Hepatocyte (in vitro differentiated cells): ENCODE data around the gene SMCP.

Experiments used
- CTCF ChIP-seq: fragments of 200-600 bp; sonication (generic); IDR thresholded peaks from 2 replicates; pipeline ENCODE4 v1.5.1; 2016; ENCODE audit warnings: antibody characterized with exemption, mild to moderate bottlenecking; ENCODE audit not compliant: poor library complexity
- EZH2 ChIP-seq: fragments of 200-600 bp; sonication (generic); IDR thresholded peaks from 2 replicates; pipeline ENCODE4 v1.6.1; 2016; ENCODE audit warnings: antibody characterized with exemption, mild to moderate bottlenecking, borderline replicate concordance

- TF ChIP-seq CTCF (no peak), EZH2 (no peak)
These were observed 23.5 kb downstream of the SMCP start for GRCh38 chr1:152901631-152902030.
